Middle frontal gyrus (tissue), 1 donor: ENCODE results near the gene PTDSS2.
"Not testable (repeated sequence)": the region's sequence is repeated elsewhere in the genome, so short reads cannot be mapped to it uniquely, and the experiment has no call there.

Source experiments
- DNase-seq: peaks from one replicate; pipeline ENCODE4 v3.0.0-alpha.2; 2015; ENCODE audit warnings: low spot score; ENCODE audit errors: extremely low spot score

PTDSS2 gene

DNA sequence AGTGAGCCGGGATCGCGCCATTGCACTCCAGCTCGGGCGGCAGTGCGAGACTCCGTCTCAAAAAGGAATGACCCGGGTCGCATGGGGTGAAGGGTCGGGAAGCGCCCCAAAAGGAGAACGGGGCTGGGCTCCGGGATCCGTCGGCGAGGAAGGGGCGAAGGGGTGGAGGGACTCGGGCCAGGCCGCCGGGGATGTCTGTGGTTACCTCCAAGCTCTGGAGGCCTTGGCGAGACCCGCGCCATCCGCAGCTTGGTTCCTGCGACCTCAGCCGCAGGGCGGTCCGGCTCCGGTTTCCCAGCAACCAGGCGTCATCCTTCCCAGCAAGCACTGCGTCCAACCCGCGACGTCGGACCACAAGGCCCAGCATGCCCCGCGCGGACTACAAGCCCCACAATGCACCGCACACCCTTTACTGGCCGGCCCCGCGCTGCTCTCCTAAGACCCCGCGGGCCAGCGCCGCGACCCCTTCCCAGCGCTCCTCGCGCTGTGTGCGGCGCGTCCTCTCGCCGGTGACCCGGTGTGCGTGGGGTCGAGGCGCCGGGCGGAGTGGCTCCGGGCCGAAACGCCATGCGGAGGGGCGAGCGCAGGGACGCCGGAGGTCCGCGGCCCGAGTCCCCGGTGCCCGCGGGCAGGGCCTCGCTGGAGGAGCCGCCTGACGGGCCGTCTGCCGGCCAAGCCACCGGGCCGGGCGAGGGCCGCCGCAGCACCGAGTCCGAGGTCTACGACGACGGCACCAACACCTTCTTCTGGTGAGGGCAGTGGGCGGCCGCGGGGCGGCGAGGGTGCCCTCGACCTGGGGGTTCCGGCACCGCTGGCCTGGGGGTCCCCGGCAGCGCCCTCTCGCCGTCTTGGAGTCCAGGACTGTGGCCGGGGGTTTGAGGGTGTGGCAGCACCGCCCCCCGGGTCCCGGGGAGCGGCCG is at the start of gene PTDSS2:
TSS of gene PTDSS2 (plus strand) at position 391 of the 920 bp plus-strand sequence. CDS start at position 568, 177 bp downstream.
- DNase-seq: peak; percentile 91

DNA sequence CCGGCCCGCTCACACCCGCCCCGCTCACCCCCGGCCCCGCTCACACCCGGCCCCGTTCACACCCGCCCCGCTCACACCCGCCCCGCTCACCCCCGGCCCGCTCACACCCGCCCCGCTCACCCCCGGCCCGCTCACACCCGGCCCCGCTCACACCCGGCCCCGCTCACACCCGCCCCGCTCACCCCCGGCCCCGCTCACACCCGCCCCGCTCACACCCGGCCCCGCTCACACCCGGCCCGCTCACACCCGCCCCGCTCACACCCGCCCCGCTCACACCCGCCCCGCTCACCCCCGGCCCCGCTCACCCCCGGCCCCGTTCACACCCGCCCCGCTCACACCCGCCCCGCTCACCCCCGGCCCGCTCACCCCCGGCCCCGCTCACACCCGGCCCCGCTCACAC is 48.9 kb upstream of the PTDSS2 start:
- not testable (repeated sequence) for DNase-seq

DNA sequence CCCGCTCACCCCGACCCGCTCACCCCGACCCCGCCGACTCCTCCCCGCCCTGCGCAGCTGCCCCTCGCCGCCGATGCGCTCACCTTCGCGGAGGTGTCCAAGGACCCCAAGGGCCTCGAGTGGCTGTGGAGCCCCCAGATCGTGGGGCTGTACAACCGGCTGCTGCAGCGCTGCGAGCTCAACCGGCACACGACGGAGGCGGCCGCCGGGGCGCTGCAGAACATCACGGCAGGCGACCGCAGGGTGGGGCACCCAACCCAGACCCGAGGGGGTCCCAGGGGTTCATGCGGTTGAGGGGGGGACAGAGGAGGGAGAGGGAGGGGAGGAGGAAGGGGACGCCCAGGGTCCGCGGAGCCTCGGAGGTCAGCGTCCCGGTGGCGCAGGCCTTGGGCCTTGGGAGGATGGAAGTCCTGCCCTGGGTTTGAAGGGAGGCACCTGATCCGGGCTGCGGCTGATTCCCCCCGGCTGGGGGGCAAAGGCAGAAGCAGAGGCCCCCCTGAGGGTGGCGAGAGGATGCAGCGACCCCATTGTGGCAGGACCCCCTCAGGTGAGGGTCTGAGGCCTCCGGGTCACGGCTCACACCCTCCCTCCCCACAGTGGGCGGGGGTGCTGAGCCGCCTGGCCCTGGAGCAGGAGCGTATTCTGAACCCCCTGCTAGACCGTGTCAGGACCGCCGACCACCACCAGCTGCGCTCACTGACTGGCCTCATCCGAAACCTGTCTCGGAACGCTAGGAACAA is 46.9 kb upstream of the PTDSS2 start:
- no peak for DNase-seq

DNA sequence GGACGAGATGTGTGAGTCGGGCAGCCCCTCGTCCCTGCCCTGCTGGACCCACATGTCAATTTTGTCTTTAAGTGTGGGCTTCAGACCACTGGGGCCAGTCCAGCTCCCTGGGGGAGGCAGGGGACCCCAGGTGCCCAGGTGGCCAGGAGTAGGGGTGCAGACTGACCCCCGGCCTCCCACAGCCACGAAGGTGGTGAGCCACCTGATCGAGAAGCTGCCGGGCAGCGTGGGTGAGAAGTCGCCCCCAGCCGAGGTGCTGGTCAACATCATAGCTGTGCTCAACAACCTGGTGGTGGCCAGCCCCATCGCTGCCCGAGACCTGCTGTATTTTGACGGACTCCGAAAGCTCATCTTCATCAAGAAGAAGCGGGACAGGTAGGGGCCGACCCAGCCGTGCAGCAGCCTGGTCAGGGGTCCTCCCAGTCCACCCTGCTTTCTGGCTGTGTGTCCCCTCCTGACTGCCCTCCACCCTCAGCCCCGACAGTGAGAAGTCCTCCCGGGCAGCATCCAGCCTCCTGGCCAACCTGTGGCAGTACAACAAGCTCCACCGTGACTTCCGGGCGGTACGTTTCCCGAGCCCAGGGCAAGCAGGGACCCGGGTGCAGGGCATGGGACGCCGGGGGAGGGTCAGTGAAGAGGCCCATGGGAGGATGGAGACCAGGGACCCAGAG is 46.2 kb upstream of the PTDSS2 start:
- no peak for DNase-seq

DNA sequence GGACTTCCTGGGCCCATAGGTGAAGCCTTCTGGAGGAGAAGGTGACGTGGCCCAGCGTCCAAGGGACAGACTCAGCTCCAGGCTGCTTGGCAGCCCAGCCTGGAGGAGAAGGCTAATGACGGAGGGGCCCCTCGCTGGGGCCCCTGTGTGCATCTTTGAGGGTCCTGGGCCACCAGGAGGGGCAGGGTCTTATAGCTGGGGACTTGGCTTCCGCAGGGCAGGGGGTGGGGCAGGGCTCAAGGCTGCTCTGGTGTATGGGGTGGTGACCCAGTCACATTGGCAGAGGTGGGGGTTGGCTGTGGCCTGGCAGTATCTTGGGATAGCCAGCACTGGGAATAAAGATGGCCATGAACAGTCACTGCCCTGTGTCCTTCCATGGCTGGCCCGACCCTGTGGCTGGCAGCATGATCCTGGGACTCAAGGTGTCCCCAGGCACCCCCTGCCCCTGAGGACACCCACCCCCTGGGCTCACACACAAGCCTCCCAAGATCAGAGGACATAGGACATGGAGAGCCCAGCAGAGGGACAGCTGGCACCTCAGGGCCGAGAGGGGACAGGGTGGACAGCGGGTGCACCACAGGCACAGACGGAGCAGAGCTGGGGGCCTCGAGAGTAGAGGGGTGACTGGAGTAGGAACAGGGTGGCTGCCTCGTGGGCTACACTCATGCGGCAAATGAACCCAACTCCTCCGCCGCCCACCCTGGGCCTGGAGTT is 45.4 kb upstream of the PTDSS2 start:
- no peak for DNase-seq

DNA sequence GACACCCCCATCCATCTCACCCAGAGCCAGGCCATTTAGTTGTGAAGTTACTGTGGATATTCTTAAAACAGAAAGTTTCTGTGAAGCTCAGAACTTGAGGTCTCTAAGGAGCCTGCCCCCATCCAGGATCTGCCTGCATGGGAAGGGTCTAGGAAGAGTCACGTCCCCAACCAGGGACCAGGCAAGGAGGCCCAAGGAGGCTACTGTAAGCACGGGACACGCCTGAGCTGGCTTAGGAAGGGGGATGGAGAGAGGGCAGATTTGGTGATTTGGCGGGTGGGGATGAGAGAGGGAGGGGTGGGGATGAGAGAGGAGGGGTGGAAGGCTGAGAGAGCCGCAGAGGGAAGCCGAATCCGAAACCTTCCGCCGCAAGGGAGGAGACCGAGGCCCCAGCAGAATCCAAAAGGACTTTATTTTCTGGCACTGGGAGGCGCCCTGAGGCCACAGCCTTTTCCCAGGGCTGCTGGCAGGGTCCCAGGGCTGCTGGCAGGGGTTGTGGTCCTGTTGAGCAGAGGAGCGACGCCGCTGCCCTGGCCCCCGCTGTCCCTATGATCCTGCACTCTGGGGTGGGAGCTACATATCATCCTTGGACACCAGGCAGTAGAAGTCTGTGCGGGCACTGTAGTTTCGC is 44.6 kb upstream of the PTDSS2 start:
- DNase-seq: no peak

DNA sequence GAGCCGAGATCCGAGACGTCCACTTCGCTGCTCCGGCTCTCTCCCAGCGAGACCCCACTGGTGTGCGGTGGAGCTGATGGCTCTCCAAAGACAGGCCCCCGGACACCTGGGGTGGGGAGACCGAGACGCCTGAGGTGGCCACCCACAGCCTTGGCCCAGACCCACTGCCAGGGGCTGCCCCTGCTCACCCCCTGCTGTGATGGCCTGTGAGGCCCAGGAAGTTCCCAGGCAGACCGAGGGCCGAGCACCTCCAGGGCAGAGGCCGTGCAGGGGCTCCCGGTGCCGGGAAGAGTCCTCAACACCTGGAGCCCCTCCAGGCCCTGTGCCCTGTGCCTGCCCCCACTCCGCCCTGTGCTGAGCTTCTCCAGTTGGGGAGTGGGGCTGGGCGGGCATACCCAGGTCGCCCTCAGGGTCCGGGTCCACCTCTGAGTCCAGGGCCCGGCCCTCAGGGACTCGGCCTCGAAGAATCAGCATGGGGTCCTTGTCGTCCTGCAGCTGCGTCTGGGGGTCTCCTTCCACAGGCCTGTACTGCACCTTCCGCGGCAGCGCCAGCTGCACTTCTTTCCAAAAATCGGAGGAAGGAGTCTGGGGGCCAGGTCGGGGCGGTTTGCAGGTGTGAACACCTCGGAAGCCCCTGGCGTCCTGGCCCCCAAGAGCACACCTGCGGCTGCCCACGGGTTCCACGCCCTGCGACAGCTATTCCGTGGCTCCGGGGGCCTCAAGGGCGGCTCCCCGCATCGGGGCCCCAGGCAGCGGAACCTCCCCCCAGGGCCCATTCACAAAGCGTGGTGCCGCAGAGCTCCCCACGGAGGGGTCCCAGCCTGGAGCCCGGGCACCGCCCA is 43.9 kb upstream of the PTDSS2 start:
- DNase-seq: no peak

DNA sequence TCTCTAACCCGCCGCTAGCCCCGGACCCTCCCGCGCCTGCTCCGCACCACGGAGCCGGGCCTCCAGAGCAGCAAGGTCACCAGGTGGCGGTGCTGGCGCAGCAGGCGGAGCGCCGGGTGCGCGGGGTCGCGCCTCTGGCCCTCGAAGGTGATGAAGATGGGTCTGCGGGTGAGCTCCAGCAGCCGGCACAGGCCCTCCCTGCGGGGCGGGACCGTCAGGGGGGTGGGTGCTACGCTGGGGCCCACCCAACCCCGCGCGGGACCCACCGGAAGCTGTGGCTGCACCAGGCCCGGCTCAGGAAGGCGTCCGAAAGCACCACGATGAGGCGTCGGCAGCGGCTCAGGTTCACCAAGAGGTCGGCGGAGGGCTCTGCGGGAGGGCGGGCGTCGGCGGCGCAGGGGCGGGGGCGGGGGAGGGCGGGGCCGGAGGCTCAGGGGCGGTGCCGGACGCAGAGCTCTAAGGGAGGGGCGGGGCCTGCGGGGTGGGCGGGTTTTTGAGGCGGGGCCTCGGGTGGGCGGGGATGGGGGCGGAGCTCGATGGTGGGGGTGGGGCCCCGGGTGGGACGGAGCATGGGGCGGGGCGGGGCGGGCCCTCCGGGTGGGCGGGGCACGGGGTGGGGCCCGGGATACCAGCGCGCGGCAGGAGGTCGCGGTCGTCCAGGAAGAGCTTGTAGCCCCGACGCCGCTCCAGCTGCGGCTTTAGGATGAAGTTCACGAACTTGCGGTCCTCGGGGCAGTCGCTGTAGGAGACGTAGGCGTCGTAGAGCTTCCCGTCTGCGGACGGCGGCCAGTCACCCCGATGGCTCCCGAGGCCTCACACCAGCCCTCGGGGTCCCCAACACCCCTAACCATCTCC is 43.1 kb upstream of the PTDSS2 start:
- DNase-seq: no peak

DNA sequence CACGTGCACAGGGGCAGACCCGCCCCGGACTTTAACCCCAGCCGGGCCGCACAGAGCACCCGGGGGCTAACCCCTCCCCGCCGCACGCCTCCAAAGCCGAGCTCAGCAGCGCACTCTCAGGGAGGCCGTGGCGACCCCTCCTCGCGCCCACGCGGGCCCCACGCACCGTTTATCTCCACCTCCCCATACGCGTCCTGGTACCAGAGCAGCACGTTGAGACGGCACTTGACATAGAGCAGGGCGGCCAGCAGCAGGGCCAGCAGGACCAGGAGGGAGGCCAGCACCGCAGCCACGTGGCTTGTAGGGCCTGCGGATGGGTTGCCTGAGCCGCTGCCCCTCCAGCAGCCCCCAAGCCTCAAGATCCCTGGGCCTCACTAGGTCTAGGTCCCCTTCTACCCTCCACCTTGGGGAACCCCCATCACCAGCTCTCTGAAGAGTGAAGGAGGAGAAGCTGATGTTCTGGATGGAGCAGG is 42.4 kb upstream of the PTDSS2 start:
- no peak for DNase-seq

DNA sequence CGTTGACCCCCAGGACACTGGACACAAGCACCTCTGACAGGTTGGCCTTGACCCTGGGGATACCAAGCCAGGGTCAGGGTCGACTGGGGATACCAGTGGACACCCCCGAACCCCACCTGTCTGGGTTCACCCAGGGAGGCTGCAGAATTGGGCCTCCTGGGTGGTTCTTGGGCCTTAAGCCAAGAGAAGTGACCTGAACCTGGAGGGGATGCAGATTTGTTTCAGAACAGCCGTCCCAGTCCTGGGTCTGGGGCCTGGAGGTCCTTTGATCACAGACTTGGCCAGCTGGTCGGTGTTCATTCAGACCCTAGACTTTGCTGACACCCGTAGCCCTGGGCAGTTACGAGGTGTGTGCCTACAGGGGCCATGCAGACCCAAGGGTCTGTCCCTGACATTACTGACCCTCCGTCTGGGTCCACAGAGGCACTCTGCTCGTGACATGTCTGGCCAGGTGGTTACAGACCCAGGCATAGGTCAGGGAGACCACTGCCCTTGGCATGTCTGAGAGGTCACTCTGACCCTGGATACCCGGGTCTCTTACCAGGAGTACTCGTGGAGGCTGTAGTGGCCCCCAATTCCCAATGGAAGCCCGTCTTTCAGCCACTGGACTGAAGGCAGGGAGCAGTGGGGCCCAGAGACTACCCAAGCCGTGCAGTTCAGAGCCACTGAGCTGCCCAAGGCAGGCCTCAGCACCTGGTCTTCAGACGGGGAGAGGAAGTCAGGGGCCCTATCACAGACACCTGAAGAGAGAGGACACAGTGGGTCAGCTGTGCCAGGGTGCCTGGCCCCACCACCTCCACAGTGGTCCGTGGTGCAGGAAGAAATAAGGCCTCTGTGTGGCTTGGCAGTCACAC is 41.7 kb upstream of the PTDSS2 start:
- no peak for DNase-seq

DNA sequence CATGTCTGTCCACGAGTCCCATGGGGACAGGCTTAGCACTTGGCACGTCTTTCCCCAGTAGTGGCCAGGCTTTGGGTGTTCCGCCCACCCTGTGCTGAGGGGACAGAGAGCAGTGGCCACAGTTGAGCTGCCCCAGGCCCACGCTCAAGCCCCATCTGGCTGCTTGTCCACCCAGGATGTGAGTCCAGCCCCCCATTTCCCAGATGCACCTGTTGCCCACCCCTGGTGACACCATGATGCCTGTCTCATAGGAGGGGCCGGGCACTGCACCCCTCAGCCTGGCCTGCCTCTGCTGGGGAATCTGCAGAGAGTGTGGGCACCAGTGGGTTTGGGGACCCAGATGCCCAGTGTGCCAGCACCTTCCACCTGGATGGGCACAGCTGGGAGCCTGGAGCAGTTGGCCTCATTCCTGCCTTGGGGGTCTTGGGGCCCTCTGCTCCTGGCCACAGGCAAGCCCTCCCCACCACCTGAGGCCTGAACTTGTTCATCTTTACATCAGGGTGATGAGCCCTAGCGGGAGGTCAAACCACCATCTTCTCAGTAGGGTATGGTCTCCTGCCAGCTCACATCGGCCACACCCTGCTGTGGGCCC is 41.0 kb upstream of the PTDSS2 start:
- no peak for DNase-seq

DNA sequence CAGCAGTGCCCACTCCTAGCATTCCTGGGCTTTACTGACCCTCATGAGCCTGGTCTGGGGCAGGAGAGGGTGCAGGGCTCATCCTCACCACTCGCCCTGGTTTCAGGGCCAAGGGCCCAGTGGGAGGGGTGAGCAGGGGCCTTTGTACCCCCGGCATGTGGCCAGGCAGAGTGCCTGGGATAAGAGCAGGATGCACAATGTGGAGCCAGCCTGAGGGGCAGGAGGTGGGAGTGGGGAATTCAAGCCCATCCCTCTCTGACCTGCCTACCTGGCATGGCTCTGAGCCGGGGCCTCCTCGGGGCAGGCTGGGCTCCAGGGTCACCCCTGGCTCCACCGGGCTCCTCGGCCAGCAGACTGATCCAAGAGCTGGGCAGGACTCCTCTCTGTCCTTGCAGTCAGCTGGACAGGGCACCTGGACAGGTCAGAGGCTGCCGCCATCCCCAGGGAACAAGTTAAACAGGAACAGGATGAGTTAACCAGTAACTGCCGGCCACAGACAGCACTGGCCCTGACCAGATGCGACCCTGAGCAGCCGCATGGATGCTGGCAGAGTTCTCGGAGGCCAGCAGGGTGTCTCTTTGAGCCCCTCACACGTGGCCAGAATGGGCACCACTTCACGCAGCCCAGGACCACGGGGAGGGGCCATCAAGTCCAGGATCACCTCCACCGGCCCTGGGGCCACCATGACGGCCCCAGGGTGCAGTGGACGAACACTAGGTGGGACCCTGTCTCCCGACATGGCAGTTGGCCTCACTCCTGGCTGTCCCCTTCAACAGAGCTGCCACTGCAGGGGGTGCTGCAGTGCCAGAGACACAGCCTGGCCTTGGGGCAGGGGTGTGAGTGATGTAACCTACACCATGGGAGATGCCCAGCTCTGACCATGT is 40.2 kb upstream of the PTDSS2 start:
- no peak for DNase-seq

DNA sequence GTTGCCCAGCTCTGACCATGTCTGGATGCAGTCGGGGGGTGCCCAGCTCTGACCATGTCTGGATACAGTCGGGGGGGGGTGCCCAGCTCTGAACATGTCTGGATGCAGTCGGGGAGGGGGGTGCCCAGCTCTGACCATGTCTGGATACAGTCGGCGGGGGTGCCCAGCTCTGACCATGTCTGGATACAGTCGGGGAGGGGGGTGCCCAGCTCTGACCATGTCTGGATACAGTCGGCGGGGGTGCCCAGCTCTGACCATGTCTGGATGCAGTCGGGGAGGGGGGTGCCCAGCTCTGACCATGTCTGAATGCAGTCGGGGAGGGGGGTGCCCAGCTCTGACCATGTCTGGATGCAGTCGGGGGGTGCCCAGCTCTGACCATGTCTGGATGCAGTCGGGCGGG is 39.4 kb upstream of the PTDSS2 start:
- not testable (repeated sequence) for DNase-seq

DNA sequence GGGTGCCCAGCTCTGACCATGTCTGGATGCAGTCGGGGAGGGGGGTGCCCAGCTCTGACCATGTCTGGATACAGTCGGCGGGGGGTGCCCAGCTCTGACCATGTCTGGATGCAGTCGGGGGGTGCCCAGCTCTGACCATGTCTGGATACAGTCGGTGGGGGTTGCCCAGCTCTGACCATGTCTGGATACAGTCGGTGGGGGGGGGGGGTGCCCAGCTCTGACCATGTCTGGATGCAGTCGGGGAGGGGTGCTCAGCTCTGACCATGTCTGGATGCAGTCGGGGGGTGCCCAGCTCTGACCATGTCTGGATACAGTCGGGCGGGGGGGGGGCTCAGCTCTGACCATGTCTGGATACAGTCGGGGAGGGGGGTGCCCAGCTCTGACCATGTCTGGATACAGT is 38.6 kb upstream of the PTDSS2 start:
- DNase-seq: not testable (repeated sequence)

DNA sequence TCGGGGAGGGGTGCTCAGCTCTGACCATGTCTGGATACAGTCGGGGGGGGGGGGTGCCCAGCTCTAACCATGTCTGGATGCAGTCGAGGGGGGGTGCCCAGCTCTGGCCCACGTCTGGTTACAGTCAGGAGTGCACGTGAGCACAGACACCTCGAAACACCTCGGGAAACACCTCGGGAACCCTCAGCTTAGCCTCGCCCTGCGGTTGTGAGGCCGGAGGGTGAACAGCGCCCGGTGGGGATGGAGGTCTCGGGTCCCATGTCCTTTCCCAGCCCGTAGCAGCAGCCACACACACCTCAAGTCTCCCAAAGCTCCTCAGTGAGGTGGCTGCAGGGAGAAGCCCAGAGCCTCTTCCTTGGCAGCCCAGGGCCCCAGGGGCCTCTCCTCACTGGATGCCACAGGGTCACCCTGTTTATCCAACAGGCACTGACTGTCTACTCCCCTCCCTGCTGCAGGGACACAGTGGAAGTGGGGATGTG is 37.4 kb upstream of the PTDSS2 start:
- no peak for DNase-seq
